Amniotic epithelial cell (primary cell): ENCODE measurements around the gene WNT7B.

Experiments
- DNase-seq: peaks from one replicate; pipeline ENCODE4 v3.0.0-alpha.2; 2010; ENCODE audit warnings: low read depth

Gene WNT7B

DNA sequence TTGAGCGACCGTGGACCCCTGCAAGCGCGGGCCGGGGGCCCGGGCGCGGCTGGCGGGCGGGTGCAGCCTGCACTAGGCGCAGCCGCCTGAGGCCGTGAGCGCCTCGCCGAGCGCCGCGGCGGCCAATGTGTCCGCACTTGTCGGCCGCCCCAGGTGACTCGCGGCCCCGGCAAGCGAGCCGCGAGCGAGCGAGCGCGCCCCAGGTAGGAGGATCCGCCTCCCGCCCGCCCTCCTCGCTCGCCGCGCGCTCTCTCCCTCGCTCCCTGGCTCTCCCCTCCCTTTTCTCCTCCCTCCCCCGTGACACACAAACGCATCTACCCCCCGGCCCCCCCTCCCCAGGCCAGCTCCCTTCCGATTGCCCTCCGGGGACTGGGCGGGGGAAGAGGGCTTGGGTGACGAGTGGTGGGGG lies at the start of gene WNT7B:
Gene WNT7B, minus strand, starts transcription at position 160 of the 409 bp plus-strand sequence. CDS start 408 bp downstream, outside the sequence.
- DNase-seq = no peak

- no peak for DNase-seq
Observed at GRCh38 chr22:46025973-46026898, 49.3 kb upstream of the WNT7B start.

- DNase-seq = no peak
Observed at GRCh38 chr22:46025225-46025972, 48.4 kb upstream of the WNT7B start.

GRCh38 chr22:46024136-46024840 lies 47.3 kb upstream of the WNT7B start:
- no peak for DNase-seq

DNA sequence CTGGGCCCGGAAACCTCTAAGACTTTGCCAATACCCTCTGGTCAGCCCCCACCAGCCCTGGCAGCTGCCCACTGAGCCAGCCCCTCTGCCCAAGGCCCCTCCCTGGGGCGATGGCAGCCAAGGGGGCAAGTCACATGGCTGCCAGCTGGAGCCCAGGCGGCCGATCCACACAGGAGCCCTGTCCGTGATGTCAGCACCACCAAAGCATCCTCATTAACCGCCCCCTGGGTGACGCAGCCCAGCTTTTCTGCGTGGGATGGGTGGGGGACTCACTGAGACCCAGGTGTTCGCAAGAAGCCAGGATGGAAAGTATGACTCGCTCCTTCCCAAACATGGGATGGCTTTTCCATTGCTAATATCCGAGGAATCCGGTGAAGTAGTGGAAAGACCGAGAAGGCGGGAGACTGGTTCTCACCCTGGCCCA lies 46.6 kb upstream of the WNT7B start:
- DNase-seq = no peak

DNA sequence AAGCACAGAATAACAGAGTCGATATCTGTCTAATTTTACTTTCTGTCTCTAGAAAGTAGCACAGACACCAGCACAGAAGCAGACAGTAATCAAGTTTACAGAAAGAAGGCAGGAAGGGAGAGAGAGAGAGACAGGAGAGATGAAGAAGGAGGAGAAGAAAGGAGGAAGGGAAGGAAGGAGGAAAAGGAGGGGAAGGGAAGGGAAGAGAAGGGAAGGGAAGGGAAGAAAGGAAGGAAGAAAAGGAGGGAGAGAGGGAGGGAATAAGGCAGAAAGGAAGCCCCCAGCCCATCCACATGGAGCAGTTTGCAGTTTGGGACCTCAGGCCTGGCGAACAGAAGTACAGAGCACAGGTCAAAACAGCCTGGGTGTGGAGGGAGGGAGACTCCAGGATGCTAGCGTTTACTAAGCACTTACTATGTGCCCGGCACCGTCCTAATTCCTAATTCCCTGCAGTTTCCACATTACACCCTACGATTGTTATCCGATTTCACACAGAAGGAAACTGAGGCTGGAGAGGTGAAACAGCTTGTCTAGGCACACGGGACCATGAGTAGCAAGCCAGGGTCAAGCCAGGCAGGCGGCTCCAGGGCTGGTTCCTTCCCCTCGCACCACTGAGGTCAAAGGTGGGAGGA lies 46.0 kb upstream of the WNT7B start:
- DNase-seq = no peak

GRCh38 chr22:46021577-46021976 lies 44.6 kb upstream of the WNT7B start:
- DNase-seq = no peak

DNA sequence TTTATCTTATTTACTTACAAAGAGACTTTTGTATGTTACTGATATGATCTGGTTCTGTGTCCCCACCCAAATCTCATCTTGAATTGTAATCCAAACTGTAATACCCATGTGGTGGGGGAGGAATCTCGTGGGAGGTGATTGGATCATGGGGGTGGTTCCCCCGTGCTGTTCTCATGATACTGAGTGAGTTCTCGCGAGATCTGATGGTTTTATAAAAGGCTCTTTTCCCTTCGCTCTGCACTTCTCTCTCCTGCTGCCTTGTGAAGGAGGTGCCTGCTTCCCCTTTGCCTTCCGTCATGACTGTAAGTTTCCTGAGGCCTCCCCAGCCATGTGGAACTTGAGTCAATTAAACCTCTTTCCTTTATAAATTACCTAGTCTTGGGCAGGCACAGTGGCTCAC lies 42.4 kb upstream of the WNT7B start:
- DNase-seq = no peak

- no peak for DNase-seq
Observed at GRCh38 chr22:46018859-46019258, 41.9 kb upstream of the WNT7B start.

GRCh38 chr22:46017166-46017565 lies 40.2 kb upstream of the WNT7B start:
- no peak for DNase-seq

DNA sequence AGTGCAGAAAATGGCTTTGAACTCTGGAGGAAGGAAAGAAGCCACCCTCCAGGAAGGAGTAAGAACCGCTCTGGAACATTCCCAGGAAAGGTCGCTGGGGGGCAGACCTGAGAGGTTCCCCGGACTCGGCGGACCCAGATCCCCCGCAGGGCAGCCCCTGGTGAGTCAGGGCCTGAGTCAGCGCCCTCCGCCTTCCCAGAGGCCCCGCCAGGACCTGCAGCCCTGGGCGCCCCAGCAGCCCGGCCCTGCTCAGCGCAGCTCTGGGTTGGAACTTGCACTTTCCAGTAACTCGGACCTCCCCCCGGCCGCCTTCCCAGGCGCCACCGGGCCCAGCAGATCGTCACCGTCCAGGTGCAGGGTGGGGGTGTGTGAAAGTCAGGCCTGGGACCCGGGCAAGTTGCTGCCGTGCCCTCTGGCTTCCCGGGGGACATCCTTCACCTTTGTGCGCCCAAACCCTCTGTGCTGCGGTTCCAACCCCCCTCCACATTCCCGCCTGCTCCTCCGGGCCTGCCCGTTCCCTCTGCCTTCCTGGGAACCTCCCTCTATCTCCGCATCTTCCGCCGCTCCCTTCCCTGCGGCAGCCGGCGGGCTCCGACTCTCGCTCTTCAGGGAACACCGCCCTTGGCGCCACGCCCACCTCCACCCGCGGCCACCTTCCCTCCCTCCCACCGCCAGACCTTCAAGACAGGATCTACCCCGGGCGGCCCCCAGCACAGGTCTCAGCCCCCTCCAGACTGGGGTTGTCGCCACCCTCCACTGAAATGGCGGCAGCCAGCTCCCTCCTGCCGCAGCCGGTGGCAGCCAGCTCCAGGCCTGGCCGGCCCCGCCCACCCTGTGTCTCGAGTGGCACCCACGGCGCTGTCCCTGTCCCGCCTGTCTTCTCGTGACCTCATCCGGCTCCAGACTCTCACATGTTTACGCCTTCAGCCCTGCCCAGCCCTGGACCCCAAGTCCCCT lies 36.8 kb upstream of the WNT7B start:
- peak; percentile 93 for DNase-seq

GRCh38 chr22:46012881-46013281 lies 35.9 kb upstream of the WNT7B start:
- no peak for DNase-seq

GRCh38 chr22:46012182-46012880 lies 35.4 kb upstream of the WNT7B start:
- no peak for DNase-seq

DNA sequence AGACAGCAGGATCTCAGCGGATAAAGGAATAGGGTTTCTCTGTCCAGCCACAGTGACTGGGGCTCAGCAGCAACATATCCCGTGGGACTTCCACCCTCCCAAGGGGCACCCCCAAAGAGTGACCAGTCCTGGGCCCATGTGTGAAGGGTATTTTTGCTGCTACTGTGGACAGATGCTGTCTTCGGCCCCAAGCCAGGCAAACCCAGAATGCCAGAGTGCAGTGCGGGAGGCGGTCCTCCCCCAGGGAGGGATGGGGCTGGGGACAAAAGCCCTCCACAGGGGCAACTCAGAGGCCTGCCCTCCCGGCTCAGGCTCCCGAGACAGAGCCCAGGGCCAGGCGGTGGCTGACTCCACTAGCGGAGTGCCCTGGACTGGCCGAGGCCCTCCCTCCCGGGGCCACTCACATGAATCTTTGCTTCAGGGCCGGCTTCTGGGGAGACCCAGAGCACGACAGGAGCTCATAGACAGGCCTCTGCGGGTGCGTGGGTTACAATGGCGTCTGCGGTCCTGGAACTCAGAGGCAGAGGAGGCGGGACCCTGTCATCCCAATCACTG lies 34.7 kb upstream of the WNT7B start:
- DNase-seq = no peak

DNA sequence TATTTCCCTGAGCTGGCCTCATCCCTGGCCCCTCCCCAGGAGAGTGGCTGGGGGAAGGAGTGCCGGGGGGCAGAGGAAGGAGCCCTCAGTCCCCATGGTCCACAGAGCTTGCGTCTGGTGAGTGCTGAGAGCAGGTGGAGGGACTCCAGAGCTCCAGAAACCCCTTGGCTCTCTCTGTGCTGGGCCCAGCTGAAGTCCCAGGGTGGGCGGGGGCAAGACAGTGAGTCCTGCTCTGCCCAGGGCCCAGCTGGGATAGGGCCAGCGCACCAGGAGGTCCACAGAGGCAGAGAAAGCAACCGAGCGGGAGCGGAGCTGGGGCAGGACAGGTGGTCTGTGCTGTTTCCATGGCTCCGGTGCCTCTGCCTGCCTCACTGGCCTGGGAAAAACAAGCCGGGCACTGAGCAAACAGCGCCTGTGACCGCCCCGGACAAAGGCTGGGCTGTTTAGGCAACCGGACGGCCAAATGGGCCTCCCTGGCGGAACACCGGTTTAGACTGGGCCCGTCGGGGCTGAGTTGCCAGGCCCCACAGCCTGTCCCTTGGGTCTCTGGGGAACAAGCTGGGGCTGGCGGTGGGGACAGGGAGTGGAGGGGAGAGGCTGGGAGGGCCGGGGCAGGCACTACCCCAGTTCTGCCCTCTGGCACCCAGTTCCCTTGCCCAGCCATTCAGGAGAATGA lies 34.1 kb upstream of the WNT7B start:
- no peak for DNase-seq

GRCh38 chr22:46010207-46010867 lies 33.4 kb upstream of the WNT7B start:
- peak; percentile 52 for DNase-seq

DNA sequence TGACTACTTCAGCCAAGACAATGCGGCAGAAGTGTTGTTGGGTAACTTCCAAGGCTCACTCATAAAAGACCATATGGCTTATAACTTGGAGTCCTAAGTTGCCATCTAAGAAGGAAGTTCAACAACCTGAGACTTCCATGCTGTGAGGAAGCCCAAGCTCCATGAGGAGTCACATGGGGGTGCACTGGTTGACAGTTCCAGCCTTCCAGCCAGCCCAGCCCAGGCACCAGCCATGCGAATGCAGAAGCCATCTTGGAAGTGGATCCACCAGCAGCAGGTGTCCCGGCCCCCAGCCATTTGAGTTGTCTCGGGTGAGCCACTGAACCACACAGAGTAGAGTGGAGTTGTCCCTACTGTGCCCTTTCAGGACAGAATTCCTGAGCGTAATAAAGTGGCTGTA lies 32.8 kb upstream of the WNT7B start:
- no peak for DNase-seq

GRCh38 chr22:46008836-46009596 lies 32.1 kb upstream of the WNT7B start:
- DNase-seq = no peak
